Suprapubic skin (tissue), 3 donors: Measurements from ENCODE around the gene RHBDL3.

Experiments used
- CTCF ChIP-seq, 2 donors: fragments of 200-600 bp in 1 of 2; fragments of 450-650 bp in 1 of 2; sonication (generic) in 1 of 2; IDR thresholded peaks; one replicate each; pipeline ENCODE4 v1.5.1; 2016 to 2019; ENCODE audit warnings: antibody characterized with exemption in 2 of 2, mild to moderate bottlenecking in 1 of 2, moderate library complexity in 1 of 2
- POLR2A ChIP-seq, 2 donors: fragments of 450-650 bp; IDR thresholded peaks; one replicate each; pipeline ENCODE4 v1.6.1; 2017; ENCODE audit warnings: antibody characterized with exemption in 2 of 2, mild to moderate bottlenecking in 2 of 2, moderate library complexity in 2 of 2

GRCh38 chr17:32335046-32335445 lies 69.4 kb downstream of the RHBDL3 start:
- TF ChIP-seq CTCF (IDR thresholded peaks at IDR 0.05) (no peak), POLR2A (IDR thresholded peaks at IDR 0.05) (no peak)
